Measurements from ENCODE around the gene CDK5. TPM values are rescaled to one million over a fixed set of nuclear protein-coding genes. Genes with fewer than 3 reads are reported as not detected.

Gene CDK5
- total and polyA plus RNA-seq, 2 donors (not counting 1 experiment from before 2014, with no cell fraction given) = 8.2 to 8.4 TPM

DNA sequence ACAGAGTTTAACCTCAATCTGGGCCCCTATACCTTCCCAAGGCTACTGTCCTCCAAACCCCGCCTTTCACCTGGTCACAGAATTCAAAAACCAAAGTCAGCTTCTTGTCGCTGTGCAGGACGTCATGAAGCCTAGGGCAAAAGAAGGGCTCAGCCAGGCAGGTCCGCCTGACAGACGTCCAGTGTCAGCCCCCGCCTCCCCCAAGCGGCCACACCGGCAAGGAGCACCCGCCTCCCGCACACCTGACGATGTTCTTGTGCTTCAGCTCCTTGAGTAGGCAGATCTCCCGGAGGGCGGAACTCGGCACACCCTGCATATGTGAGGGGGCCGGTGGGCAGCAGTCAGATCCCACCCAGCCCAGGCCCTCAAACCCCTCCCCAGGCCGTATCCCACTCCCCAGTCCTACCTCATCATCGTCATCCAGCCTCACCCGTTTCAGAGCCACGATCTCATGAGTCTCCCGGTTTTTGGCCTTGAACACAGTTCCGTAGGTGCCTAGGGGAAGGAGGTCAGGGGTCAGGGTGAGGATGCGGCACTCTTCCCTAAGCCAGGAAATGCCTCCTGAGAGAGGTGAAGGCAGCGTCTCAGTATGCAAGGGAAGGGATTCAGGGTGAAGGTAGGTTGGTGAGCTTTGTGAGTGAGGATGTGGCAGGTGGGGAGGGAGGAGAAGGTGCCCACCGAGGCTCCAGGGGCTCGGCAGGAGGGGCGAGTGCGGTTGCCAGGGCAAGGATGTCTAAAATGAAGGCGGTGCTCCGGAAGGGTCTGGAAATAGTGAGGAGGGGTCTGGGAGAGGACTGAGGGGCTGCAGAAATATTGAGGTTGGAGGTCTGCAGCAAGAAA is 811 bp downstream of the CDK5 start:
- Histone ChIP-seq H3K4me1 (ENCODE audit: control insufficient read depth in 2 of 2, insufficient read depth in 2 of 2, low read length in 2 of 2) (peaks cover 26 to 40% of the 10 kb centered on the region in 2 donors), H3K27ac (ENCODE audit: low read length in 2 of 2) (no peak overlapping the region), H3K36me3 (replicated peaks in 1 of 2; ENCODE audit: control extremely low read depth in 1 of 2, control insufficient read depth in 1 of 2, extremely low read depth in 1 of 2, insufficient read depth in 2 of 2, low read length in 1 of 2) (no peaks in the 10 kb centered on the region), H4K20me1 (ENCODE audit: control insufficient read depth, insufficient read depth, low read length, poor library complexity, severe bottlenecking) (peaks cover 21% of the 10 kb centered on the region), H2AFZ (ENCODE audit: insufficient read depth, low read depth, low read length, poor library complexity, severe bottlenecking) (peak overlapping the region; percentile 98), H3K9me3 (ENCODE audit: control extremely low read depth in 1 of 3, control insufficient read depth in 2 of 3, insufficient read depth in 1 of 3, low read length in 2 of 3) (no peaks in the 10 kb centered on the region), H3K4me2 (replicated peaks; ENCODE audit: low read depth, low read length, poor library complexity, severe bottlenecking) (peak overlapping the region; percentile 100), H3K4me3 (ENCODE audit: control extremely low read depth in 1 of 5, extremely low read depth in 1 of 5, insufficient read depth in 1 of 5, low read depth in 2 of 5, low read length in 4 of 5) (peak overlapping the region; percentile 72 to 91 (median 85)), H3K27me3 (replicated peaks in 1 of 4; ENCODE audit: control extremely low read depth in 1 of 4, control insufficient read depth in 3 of 4, insufficient read depth in 4 of 4, low read length in 3 of 4) (peaks cover 0 to 5% (median under 1%) of the 10 kb centered on the region in 4 experiments), H3K9ac (ENCODE audit: low read length) (peak overlapping the region; percentile 89), H3K79me2 (ENCODE audit: control insufficient read depth, insufficient read depth, low read length) (peaks cover 30% of the 10 kb centered on the region)
- Mint-ChIP-seq H3K9me3 (ENCODE audit: insufficient read depth) (no peaks in the 10 kb centered on the region), H3K4me1 (peaks cover 40% of the 10 kb centered on the region), H3K4me3 (peak overlapping the region; percentile 96), H3K27ac (peak overlapping the region; percentile 68), H3K27me3 (peaks cover 6% of the 10 kb centered on the region)
- POLR2A ChIA-PET = no interaction called here
- CTCF ChIA-PET = interaction anchor here (1.6 kb wide), 1 partner anchor 38 kb away, joined by 4 read pairs; no protein-coding TSS in a partner anchor
- 67% methylated on average over 23 of the region's 29 CpGs for WGBS (ENCODE audit: insufficient coverage)
- no peak for ATAC-seq (ENCODE audit: low read depth)
- DNase-seq = no peak
- intact Hi-C loops (cut with micrococcal nuclease) = loop anchor here (1.0 to 5.0 kb wide), 2 partner anchors 45 to 170 kb away; partner anchors contain the start of gene ABCF2
- TF ChIP-seq EZH2 (IDR thresholded peaks at IDR 0.05; ENCODE audit: borderline replicate concordance, insufficient read depth, low read depth, low read length, poor library complexity, severe bottlenecking) = no peak
- TF ChIP-seq, protein P1, sequence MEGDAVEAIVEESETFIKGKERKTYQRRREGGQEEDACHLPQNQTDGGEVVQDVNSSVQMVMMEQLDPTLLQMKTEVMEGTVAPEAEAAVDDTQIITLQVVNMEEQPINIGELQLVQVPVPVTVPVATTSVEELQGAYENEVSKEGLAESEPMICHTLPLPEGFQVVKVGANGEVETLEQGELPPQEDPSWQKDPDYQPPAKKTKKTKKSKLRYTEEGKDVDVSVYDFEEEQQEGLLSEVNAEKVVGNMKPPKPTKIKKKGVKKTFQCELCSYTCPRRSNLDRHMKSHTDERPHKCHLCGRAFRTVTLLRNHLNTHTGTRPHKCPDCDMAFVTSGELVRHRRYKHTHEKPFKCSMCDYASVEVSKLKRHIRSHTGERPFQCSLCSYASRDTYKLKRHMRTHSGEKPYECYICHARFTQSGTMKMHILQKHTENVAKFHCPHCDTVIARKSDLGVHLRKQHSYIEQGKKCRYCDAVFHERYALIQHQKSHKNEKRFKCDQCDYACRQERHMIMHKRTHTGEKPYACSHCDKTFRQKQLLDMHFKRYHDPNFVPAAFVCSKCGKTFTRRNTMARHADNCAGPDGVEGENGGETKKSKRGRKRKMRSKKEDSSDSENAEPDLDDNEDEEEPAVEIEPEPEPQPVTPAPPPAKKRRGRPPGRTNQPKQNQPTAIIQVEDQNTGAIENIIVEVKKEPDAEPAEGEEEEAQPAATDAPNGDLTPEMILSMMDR (IDR thresholded peaks at IDR 0.05) = no peak

DNA sequence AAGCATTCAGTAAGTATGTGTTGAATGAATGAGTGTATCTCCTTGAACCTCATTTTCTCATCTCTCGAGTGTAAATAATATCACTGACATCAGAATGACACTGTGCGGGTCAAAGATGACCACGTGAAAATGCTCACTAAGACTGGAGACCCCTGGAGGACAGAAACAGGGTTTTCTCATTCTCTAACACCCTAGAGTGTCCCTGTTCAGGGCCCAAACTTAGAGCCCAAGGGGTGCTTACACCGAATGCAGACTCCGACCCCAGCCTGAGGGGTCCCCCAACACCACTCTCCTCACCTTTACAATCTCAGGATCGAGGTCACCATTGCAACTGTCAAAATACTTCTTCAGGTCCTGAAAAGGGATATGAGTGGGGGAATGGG is 1.4 kb downstream of the CDK5 start:
- Histone ChIP-seq H4K20me1 (ENCODE audit: control insufficient read depth, insufficient read depth, low read length, poor library complexity, severe bottlenecking) (peaks cover 14% of the 10 kb centered on the region), H3K4me2 (replicated peaks; ENCODE audit: low read depth, low read length, poor library complexity, severe bottlenecking) (no peak overlapping the region), H3K79me2 (ENCODE audit: control insufficient read depth, insufficient read depth, low read length) (peaks cover 24% of the 10 kb centered on the region), H3K9ac (ENCODE audit: low read length) (no peak overlapping the region), H3K27me3 (replicated peaks in 1 of 4; ENCODE audit: control extremely low read depth in 1 of 4, control insufficient read depth in 3 of 4, insufficient read depth in 4 of 4, low read length in 3 of 4) (peaks cover 0 to 9% (median 3%) of the 10 kb centered on the region in 4 experiments), H3K4me3 (ENCODE audit: control extremely low read depth in 1 of 5, extremely low read depth in 1 of 5, insufficient read depth in 1 of 5, low read depth in 2 of 5, low read length in 4 of 5) (no peak overlapping the region), H3K4me1 (ENCODE audit: control insufficient read depth in 2 of 2, insufficient read depth in 2 of 2, low read length in 2 of 2) (peaks cover 26 to 36% of the 10 kb centered on the region in 2 donors), H3K27ac (ENCODE audit: low read length in 2 of 2) (no peak overlapping the region), H3K36me3 (replicated peaks in 1 of 2; ENCODE audit: control extremely low read depth in 1 of 2, control insufficient read depth in 1 of 2, extremely low read depth in 1 of 2, insufficient read depth in 2 of 2, low read length in 1 of 2) (no peaks in the 10 kb centered on the region), H2AFZ (ENCODE audit: insufficient read depth, low read depth, low read length, poor library complexity, severe bottlenecking) (no peak overlapping the region), H3K9me3 (ENCODE audit: control extremely low read depth in 1 of 3, control insufficient read depth in 2 of 3, insufficient read depth in 1 of 3, low read length in 2 of 3) (no peaks in the 10 kb centered on the region)
- Mint-ChIP-seq H3K27ac (no peak overlapping the region), H3K9me3 (ENCODE audit: insufficient read depth) (no peaks in the 10 kb centered on the region), H3K4me1 (peaks cover 36% of the 10 kb centered on the region), H3K27me3 (peaks cover 6% of the 10 kb centered on the region), H3K4me3 (peak overlapping the region; percentile 96)
- POLR2A ChIA-PET = no interaction called here
- DNase-seq (no peak), ATAC-seq (ENCODE audit: low read depth) (no peak)
- WGBS (ENCODE audit: insufficient coverage) = 96% methylated on average over 4 of the region's 6 CpGs
- CTCF ChIA-PET = no interaction called here
- no peak for TF ChIP-seq EZH2 (IDR thresholded peaks at IDR 0.05; ENCODE audit: borderline replicate concordance, insufficient read depth, low read depth, low read length, poor library complexity, severe bottlenecking)
- TF ChIP-seq, protein P1 (IDR thresholded peaks at IDR 0.05) = no peak
- intact Hi-C loops (cut with micrococcal nuclease) = loop anchor here (5.0 kb wide), 1 partner anchor 44 kb away; no protein-coding TSS in a partner anchor
